ENCODE results near the gene GUCY2C. TPM values are rescaled to one million over a fixed set of nuclear protein-coding genes. Genes with fewer than 3 reads are reported as not detected.

The GUCY2C gene
- polyA plus RNA-seq, 1 donor: 0.32 TPM

GRCh38 chr12:14619741-14620501 is 76.5 kb downstream of the GUCY2C start:
- no peak for DNase-seq

- no peak for DNase-seq
Measured at GRCh38 chr12:14618983-14619382, 77.4 kb downstream of the GUCY2C start.

- no peak for DNase-seq
Measured at GRCh38 chr12:14614704-14615121, 81.7 kb downstream of the GUCY2C start.

- no peak for DNase-seq
Measured at GRCh38 chr12:14613718-14614117, 82.7 kb downstream of the GUCY2C start.

- DNase-seq: peak; percentile 39
Measured at GRCh38 chr12:14612898-14613445, 83.4 kb downstream of the GUCY2C start.

- DNase-seq: no peak
Measured at GRCh38 chr12:14612250-14612649, 84.1 kb downstream of the GUCY2C start.

GRCh38 chr12:14611640-14612203 is 84.7 kb downstream of the GUCY2C start:
- no peak for DNase-seq

- DNase-seq: no peak
Measured at GRCh38 chr12:14607568-14607967, 88.8 kb downstream of the GUCY2C start.

GRCh38 chr12:14605401-14605989 is 90.9 kb downstream of the GUCY2C start:
- DNase-seq: no peak

- no peak for DNase-seq
Measured at GRCh38 chr12:14601692-14602478, 94.5 kb downstream of the GUCY2C start.

- no peak for DNase-seq
Measured at GRCh38 chr12:14597480-14597879, 98.9 kb downstream of the GUCY2C start.

GRCh38 chr12:14591719-14592118 is 104.7 kb downstream of the GUCY2C start:
- no peak for DNase-seq

GRCh38 chr12:14589169-14590004 is 107.0 kb downstream of the GUCY2C start:
- DNase-seq: no peak

GRCh38 chr12:14588571-14588970 is 107.8 kb downstream of the GUCY2C start:
- DNase-seq: no peak

GRCh38 chr12:14578646-14579045 is 117.8 kb downstream of the GUCY2C start:
- no peak for DNase-seq

GRCh38 chr12:14577344-14577743 is 119.1 kb downstream of the GUCY2C start:
- DNase-seq: no peak

- DNase-seq: no peak
Measured at GRCh38 chr12:14576896-14577295, 119.5 kb downstream of the GUCY2C start.

GRCh38 chr12:14575585-14575984 is 120.8 kb downstream of the GUCY2C start:
- DNase-seq: no peak

- DNase-seq: no peak
Measured at GRCh38 chr12:14573118-14573517, 123.3 kb downstream of the GUCY2C start.

GRCh38 chr12:14572401-14572800 is 124.0 kb downstream of the GUCY2C start:
- DNase-seq: no peak

GRCh38 chr12:14571779-14572178 is 124.6 kb downstream of the GUCY2C start:
- DNase-seq: no peak

- no peak for DNase-seq
Measured at GRCh38 chr12:14570231-14570630, 126.2 kb downstream of the GUCY2C start.
